HEK293T (cell line): ENCODE measurements around the gene C9orf40.

Experiments used
- CTCF ChIA-PET: fragments of 350-600 bp; formaldehyde crosslinking; extraction: SDS; loops from one replicate; lab custom pipeline; 2021; ENCODE audit warnings: antibody characterized with exemption, inconsistent platforms; lab: Yijun Ruan, JAX
- POLR2A ChIA-PET: fragments of 350-600 bp; formaldehyde crosslinking; extraction: SDS; loops from one replicate; lab custom pipeline; 2020; ENCODE audit warnings: antibody characterized with exemption, inconsistent platforms; lab: Yijun Ruan, JAX
- DNase-seq: peaks from one replicate; pipeline ENCODE4 v3.0.0; 2012; ENCODE audit warnings: mixed read lengths; ENCODE audit errors: extremely low spot score
- ARNT ChIP-seq: fragments of 450-650 bp; IDR thresholded peaks from 2 replicates; pipeline ENCODE4 v1.6.1; 2017; ENCODE audit warnings: mild to moderate bottlenecking
- BHLHE40 ChIP-seq: fragments of 450-650 bp; IDR thresholded peaks from 2 replicates; pipeline ENCODE4 v1.6.1; 2016; ENCODE audit warnings: mild to moderate bottlenecking, moderate library complexity, borderline replicate concordance
- CTBP1 ChIP-seq: fragments of 450-650 bp; IDR thresholded peaks from 2 replicates; pipeline ENCODE4 v1.6.1; 2016; ENCODE audit warnings: borderline replicate concordance
- ELF4 ChIP-seq: fragments of 450-650 bp; IDR thresholded peaks from 2 replicates; pipeline ENCODE4 v1.6.1; 2017; ENCODE audit warnings: antibody characterized with exemption
- FOXA1 ChIP-seq: fragments of 450-650 bp; IDR thresholded peaks from 2 replicates; pipeline ENCODE4 v1.6.1; 2016; ENCODE audit warnings: mild to moderate bottlenecking
- FOXK2 ChIP-seq: fragments of 450-650 bp; IDR thresholded peaks from 2 replicates; pipeline ENCODE4 v1.6.1; 2016; ENCODE audit warnings: mild to moderate bottlenecking
- FOXM1 ChIP-seq: fragments of 450-650 bp; IDR thresholded peaks from 2 replicates; pipeline ENCODE4 v1.6.1; 2017; ENCODE audit warnings: mild to moderate bottlenecking, borderline replicate concordance
- HDGF ChIP-seq: fragments of 450-650 bp; IDR thresholded peaks from 2 replicates; pipeline ENCODE4 v1.6.1; 2017; ENCODE audit warnings: antibody characterized with exemption, borderline replicate concordance
- L3MBTL2 ChIP-seq: fragments of 450-650 bp; conservative IDR thresholded peaks from 2 replicates; pipeline ENCODE4 v1.6.1; 2016; ENCODE audit warnings: mild to moderate bottlenecking
- LEF1 ChIP-seq: fragments of 450-650 bp; IDR thresholded peaks from 2 replicates; pipeline ENCODE4 v1.6.1; 2017; ENCODE audit warnings: mild to moderate bottlenecking, borderline replicate concordance
- NFRKB ChIP-seq: fragments of 450-650 bp; IDR thresholded peaks from 2 replicates; pipeline ENCODE4 v1.6.1; 2016; ENCODE audit warnings: mild to moderate bottlenecking, moderate library complexity
- SP1 ChIP-seq: fragments of 450-650 bp; IDR thresholded peaks from 2 replicates; pipeline ENCODE4 v1.6.1; 2017
- SUZ12 ChIP-seq: fragments of 450-650 bp; IDR thresholded peaks from 2 replicates; pipeline ENCODE4 v1.6.1; 2016; ENCODE audit warnings: mild to moderate bottlenecking
- TARDBP ChIP-seq: fragments of 450-650 bp; IDR thresholded peaks from 2 replicates; pipeline ENCODE4 v1.6.1; 2016
- ZNF384 ChIP-seq: fragments of 450-650 bp; IDR thresholded peaks from 2 replicates; pipeline ENCODE4 v1.6.1; 2016
- TF ChIP-seq, protein P1 (sequence below): fragments of 450-650 bp; IDR thresholded peaks from 2 replicates; pipeline ENCODE4 v1.6.1; 2016

C9orf40 gene

DNA sequence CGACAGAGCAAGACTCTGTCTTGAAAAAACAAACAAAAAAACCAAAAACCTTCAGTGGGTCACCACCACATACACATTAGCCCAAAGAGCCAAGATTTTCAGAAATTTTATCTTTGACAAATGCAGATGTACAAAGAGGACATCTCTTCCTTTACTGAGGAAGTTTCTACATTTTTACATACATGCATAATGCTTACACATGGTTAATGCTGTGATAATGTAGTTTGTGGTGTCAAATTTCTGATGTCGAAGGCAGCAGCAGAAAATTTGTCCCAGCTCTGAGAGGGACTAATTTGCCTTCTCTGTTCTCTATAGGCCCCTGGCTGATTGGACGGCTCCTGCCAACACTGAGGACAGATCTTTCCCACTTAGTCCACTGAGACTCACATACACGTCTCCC lies 24.6 kb upstream of the C9orf40 start:
- no peak for TF ChIP-seq LEF1
- TF ChIP-seq ELF4: no peak
- TF ChIP-seq BHLHE40: no peak
- no peak for TF ChIP-seq FOXM1
- TF ChIP-seq HDGF: no peak
- no peak for TF ChIP-seq CTBP1
- TF ChIP-seq ARNT: no peak
- TF ChIP-seq ZNF384: no peak
- TF ChIP-seq FOXA1: no peak
- POLR2A ChIA-PET: no interaction called here
- no peak for DNase-seq
- CTCF ChIA-PET: no interaction called here

DNA sequence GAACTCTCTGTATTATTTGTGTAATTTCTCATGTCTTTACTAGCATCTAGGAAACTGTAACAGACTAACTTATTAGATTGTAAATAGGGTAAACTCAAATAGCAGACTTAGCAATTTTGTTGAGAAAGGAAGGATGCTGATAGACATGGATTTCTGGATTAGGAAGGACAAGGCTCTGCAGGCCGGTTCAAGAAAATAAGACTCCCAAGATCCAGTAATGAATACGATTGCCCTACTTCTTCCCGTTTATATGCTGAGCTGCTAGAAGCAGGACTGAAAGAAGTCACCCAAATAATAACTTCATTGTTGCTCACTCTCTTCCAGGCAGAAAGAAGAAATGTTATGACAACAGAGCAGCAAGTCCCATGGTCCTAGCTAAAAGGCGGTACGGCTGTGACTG lies 22.8 kb upstream of the C9orf40 start:
- ChIA-PET POLR2A (no interaction called here), CTCF (no interaction called here)
- no peak for DNase-seq
- TF ChIP-seq FOXA1 (no peak), FOXK2 (no peak), HDGF (no peak), SUZ12 (no peak), ARNT (no peak), ELF4 (no peak), ZNF384 (no peak), FOXM1 (no peak), LEF1 (no peak), BHLHE40 (no peak), SP1 (no peak), NFRKB (no peak)
- TF ChIP-seq, protein P1, sequence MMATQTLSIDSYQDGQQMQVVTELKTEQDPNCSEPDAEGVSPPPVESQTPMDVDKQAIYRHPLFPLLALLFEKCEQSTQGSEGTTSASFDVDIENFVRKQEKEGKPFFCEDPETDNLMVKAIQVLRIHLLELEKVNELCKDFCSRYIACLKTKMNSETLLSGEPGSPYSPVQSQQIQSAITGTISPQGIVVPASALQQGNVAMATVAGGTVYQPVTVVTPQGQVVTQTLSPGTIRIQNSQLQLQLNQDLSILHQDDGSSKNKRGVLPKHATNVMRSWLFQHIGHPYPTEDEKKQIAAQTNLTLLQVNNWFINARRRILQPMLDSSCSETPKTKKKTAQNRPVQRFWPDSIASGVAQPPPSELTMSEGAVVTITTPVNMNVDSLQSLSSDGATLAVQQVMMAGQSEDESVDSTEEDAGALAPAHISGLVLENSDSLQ: no peak

DNA sequence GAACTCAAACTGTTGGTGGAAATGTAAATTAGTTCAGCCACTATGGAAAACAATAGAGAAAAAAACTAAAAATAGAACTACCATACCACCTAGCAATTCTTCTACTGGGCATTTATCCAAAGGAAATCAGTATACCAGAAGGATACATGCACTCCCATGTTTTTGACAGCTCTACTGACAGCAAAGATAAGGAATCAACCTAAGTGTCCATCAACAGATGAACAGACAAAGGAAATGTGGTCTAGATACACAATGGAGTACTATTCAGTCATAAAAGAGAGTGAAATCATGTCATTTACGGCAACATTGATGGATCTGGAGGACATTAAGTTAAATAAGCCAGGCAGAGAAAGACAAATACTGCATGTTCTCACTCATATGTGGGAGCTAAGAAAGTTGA lies 21.8 kb upstream of the C9orf40 start:
- DNase-seq: no peak
- CTCF ChIA-PET: no interaction called here
- no peak for TF ChIP-seq BHLHE40
- TF ChIP-seq, protein P1: peak; percentile 45; the same call in 1 of the 2 replicates
- POLR2A ChIA-PET: no interaction called here

DNA sequence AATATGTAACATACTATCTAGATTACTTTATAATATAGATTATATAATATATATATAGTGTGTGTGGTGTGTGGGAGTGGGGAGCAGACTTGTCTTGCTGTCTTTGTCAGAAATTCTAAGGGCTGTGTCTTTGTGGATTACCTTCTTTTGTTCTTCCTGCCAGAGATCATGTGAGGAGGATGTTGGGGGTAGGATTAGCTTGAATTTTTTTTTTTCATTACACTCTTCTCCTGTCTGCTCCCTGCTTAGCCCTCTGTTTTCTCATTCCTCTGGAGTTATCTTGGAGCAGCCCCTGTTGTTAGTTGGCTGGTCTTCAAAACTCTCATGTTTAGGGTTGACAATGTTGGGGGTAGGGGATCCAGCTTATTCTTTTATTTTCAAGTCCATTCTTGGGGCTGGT lies 21.0 kb upstream of the C9orf40 start:
- POLR2A ChIA-PET: no interaction called here
- CTCF ChIA-PET: no interaction called here
- TF ChIP-seq L3MBTL2 (no peak), FOXK2 (no peak), BHLHE40 (no peak), FOXM1 (no peak), SUZ12 (no peak), NFRKB (no peak), ZNF384 (no peak), TARDBP (no peak), ELF4 (no peak), SP1 (no peak), HDGF (no peak), CTBP1 (no peak), FOXA1 (no peak), LEF1 (no peak), ARNT (no peak)
- TF ChIP-seq, protein P1: no peak
- DNase-seq: no peak

DNA sequence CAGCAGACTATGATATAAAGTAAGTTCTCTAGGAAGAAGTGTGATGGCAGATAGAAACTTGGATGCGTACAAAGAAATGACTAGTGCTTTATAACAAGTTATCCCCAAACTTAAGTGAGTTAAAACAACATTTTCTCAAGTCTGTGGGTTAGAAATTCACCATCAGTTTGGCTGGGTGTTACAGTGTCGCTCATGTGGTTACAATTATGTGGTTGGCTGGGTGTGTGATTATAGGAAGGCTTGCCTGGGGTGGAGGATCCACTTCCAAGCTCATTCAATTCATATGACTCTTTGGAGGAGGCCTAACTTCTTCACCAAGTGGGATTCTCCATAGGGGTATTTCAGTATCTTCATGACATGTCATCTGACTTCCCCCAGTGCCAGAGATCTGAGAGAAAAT lies 10.3 kb upstream of the C9orf40 start:
- no peak for DNase-seq
- CTCF ChIA-PET: no interaction called here
- POLR2A ChIA-PET: no interaction called here
- TF ChIP-seq L3MBTL2 (no peak), ARNT (no peak), SUZ12 (no peak), FOXM1 (no peak), NFRKB (no peak), HDGF (no peak), BHLHE40 (no peak), ZNF384 (no peak), SP1 (no peak), TARDBP (no peak), LEF1 (no peak), ELF4 (no peak), CTBP1 (no peak), FOXA1 (no peak), FOXK2 (no peak)
- TF ChIP-seq, protein P1: no peak

DNA sequence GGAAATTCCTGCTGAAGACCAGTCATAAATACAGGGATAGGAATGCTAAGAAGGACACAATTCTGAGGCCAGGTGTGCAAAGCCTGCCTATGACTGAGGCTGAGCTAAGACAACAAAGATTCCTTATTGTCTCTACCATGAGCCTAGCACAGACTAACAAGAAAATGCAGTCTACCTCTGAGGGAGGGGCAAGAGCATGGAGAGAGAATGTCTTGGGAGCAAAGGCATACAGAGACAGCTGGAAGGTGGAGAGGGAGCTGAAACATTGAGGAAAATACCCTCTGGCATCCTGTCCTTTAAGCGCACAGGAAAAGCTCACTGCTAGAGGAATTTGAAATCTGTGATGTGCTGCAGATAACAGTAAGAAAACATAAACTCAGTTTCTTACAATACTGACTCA lies 8.8 kb upstream of the C9orf40 start:
- ChIA-PET CTCF (no interaction called here), POLR2A (no interaction called here)
- TF ChIP-seq ARNT: no peak
- TF ChIP-seq FOXK2: no peak
- TF ChIP-seq ELF4: no peak
- TF ChIP-seq SP1: no peak

More for the DNA sequence above, 8.8 kb upstream of the C9orf40 start:
- DNase-seq: no peak
